HTERT RPE-1 (cell line): ENCODE measurements around the gene IPO13.

Experiments
- in situ Hi-C: fragments of 300-500 bp; cut with MboI; formaldehyde crosslinking; loops from 4 replicates; pipeline ENCODE4 v1.14.3; 2020; ENCODE audit warnings: low sequenced_read_pairs

IPO13 gene

DNA sequence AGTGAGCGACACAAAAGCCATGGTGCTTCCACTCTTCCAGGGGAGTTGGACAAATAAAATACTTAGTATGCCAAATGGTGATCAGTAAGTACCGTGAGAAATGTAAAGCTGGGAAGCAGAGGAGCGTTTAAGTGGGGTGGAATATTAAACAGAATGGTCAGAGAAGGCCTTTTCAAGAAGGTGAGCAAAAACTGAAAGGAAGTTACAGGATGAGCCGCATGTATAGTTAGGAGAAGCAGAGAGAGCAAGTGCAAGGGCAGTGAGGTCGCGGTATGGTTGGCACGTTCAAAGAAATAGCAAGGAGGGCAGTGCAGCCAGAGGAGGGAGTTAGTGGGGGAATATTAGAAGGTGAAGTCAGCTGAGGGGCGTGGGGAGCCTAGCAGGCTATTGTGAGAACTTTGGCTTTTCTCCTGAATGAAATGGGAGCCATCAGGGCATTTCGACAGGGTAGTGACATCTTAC is 27.3 kb downstream of the IPO13 start:
- in situ Hi-C loops = no loop called here

DNA sequence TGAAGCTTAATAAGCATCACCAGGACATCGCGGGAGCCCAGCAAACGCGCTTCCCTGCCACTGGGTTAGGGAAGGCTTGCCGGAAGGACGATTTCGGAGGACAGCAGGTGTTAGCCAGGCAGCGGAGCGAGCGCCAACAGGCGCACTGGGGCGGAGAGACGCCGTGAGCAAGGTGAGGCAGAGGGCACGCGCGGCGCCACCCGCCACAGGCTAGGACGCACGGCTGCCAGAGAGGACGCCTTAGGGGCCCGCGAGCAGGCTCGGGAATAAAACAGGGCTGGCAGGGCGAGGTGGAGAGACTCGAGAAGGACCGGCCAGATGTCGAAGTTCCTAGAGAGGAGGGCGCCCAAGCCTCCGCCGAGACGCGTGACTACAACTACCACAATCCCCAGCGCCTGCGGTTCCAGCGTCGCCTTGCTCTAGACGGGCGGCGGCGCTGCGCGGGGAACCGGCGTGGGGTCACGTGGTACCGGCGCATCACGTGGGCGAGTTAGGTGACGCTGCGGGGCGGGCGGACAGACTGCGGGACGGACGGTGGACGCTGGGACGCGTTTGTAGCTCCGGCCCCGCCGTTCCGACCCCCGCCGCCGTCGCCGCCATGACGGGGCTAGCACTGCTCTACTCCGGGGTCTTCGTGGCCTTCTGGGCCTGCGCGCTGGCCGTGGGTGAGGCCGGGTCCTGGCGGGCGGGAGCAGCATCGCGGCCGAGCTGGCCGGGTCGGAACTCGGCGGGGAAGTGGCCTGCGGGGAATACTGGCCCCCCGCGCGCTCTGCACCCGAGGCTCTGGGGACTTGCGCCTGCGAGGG is 27.9 kb downstream of the IPO13 start, which contains the start of gene ATP6V0B:
Gene ATP6V0B (plus strand): TSS at position 518 of the 806 bp plus-strand sequence. CDS start 81 bp downstream, at position 599.
- in situ Hi-C loops = no loop called here

DNA sequence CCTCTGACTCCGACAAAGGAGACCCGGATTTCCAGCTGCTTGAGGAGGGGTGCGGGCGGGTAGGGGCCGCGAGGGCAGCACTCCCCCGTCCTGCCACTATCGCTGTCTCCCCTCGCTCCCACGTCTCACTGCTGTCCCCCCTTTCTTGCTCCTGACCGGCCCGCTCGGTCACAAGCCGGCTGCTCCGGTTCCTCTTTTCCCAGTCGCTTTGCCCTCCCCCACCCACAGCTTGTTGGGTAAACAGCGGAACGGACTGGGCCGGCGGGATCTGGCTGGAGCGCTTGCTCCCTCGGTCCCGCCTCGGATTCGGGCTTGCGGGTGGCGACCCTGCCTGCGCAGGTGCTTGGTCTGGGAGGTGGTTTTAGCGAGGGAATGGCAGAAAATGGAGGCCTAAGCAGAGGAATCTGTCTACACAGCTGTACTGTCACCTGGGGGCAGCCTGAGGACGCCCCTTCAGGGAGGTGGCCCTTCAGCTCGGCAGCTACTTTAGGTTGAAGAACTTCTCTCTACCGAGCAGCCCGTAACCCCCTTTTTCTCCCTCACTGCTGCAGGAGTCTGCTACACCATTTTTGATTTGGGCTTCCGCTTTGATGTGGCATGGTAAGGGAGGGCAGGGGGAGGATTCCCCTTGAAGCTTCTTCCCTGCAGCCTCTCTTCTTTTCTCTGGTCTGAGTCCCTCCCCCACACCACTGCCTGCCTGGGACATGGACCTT is 28.7 kb downstream of the IPO13 start:
- in situ Hi-C loops = no loop called here

DNA sequence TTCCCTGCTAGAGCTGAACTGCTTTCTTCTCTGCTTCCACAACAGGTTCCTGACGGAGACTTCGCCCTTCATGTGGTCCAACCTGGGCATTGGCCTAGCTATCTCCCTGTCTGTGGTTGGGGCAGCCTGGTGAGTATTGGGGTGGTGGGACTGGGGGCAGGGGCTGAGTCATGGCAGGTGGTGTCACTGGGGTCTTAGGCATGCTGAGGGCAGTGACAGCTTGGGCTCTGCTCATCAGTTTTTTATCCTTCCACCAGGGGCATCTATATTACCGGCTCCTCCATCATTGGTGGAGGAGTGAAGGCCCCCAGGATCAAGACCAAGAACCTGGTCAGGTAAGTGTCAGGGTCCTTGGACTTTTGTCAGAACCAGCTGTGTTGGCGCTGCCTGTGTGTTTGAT is 29.3 kb downstream of the IPO13 start:
- in situ Hi-C loops = no loop called here

DNA sequence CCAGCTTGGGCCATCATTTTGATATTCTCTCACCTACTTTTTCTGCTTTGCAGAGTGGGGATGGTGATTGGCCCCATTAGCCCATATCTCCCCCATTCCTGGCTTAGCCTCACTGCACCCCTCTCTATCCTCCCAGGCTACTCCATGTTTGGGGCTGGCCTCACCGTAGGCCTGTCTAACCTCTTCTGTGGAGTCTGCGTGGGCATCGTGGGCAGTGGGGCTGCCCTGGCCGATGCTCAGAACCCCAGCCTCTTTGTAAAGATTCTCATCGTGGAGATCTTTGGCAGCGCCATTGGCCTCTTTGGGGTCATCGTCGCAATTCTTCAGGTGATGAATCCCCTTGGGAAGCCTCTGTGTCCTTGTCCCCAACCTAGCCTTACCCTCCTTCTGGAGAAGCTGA is 30.1 kb downstream of the IPO13 start:
- in situ Hi-C loops = no loop called here

DNA sequence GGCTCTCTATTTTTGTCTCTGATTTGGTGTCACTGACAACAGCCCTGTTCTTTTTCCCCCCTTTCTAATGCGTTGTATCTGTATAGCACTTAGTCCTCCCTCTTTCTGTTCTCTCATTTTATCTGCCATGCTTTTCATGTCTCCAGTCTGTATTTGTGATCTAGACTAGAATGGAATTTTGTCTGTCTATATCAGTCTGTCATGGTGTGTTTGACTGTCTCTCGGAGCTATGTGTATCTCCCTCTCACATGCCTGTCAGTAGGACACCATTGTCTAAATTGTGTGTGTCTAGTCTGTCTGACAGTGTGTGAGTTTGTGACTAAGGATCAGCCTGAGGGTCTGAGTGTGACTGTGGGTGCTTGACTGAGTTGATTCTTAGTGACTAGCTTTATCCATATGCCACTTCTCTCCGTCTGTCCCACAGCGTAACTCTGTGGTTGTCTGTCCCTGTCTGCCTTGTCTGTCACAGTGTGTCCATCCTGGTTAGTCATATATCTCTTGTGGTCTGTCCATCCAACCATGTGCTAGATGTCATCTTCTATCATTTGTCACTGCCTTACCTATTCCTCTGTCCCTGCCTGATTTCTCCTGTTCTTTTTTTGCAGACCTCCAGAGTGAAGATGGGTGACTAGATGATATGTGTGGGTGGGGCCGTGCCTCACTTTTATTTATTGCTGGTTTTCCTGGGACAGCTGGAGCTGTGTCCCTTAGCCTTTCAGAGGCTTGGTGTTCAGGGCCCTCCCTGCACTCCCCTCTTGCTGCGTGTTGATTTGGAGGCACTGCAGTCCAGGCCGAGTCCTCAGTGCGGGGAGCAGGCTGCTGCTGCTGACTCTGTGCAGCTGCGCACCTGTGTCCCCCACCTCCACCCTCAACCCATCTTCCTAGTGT is 30.9 kb downstream of the IPO13 start:
- in situ Hi-C loops = no loop called here

DNA sequence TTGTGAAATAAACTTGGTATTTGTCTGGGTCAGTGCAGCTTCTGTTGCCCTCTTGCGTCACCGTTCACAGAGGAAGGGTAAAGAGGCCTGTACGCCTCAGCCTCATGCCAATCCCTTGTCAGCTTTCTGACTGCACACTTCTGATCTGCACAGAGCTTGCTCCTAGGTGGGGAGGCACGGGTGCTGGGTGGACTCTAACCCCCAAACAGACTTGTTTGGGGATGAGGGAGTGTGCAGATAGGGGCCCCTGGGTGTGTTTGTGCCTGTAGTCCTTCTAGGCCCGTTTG is 31.5 kb downstream of the IPO13 start:
- in situ Hi-C loops = no loop called here

DNA sequence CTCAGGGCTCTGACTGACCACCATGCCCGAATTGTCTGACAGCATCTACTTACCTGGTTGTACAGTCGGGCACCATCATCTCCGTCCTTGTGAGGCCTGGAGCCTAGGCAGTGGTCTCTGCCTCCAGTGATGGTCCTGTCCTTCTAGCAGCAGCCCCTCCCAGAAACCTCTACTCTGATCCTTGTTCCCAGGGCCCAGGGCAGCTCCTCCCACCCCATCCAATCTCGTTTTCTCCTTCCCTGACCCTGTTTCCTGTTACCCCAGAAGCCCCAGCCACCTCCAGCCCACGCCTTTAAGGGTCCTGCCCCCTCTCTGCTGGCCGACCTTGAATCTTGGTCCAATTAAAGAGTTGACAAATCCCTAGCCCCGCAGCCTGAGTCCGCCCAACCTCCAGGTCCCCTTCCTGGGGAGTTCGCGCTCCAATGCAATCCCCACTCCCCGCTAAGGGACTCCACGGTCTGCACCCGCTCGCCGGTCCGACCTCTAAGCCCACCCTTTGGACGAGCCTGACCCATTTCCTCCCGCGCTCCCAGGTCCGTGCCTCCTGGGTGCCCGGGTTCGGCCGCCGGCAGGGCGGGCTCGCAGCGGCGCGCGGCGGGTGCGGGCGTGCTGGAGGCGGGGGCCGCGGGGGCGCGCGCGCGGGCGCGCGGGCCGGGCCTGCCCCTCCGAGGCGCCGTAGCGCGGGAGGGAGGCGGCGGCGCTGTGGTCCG is 32.0 kb downstream of the IPO13 start, which contains the start of gene B4GALT2:
Gene B4GALT2 (plus strand): TSS at position 660 of the 710 bp plus-strand sequence. CDS start 1,951 bp downstream, outside the sequence.
- in situ Hi-C loops = no loop called here

DNA sequence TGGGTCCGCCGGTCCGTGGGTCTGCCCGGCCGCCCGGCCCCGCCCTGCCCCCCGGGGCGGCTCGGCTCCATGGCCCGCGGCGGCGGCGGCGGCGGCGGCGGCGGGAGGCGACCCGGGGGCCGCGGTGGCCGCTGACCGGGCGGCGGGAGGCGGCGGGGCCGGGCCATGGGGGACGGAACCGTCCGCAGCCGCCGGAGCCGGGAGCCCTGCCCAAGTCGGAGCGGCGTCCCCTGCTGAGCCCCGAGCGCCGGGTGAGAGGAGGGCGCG is 32.4 kb downstream of the IPO13 start:
- in situ Hi-C loops = no loop called here

DNA sequence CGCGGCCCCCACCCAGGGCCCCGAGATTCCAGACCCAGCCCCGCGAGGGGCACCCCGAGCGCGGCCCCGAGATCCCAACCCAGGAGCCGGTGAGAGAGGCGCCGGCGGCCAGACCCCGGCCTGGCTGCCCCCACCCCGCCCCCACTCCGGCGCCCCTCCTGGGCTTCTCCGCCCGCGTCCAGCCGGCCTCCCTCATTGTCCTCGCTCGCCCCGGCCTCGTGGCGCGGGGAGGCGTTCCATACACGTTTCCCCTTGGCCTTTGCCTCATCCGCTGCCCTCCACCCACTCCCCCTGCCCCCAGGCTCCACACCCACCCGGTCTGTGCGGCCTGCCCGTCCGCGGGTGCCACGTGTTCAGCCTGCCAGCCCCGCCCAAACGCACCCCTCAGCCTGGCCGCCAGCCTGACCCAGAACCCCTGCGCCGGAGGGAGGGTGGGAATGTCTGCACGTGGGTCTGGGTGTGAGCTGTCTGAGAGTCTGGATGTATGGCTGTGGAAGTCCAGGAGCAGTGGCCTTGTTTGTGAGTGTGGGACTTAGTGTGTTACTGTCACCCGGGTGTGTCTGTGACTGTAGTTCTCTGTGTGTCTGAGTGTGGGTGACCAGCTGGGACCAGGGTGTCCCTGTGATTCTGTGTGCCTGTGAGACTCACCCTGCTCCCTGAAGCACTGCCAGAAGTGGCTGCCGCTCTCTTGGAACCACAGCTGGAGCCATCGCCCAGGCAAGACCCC is 32.9 kb downstream of the IPO13 start:
- in situ Hi-C loops = no loop called here

DNA sequence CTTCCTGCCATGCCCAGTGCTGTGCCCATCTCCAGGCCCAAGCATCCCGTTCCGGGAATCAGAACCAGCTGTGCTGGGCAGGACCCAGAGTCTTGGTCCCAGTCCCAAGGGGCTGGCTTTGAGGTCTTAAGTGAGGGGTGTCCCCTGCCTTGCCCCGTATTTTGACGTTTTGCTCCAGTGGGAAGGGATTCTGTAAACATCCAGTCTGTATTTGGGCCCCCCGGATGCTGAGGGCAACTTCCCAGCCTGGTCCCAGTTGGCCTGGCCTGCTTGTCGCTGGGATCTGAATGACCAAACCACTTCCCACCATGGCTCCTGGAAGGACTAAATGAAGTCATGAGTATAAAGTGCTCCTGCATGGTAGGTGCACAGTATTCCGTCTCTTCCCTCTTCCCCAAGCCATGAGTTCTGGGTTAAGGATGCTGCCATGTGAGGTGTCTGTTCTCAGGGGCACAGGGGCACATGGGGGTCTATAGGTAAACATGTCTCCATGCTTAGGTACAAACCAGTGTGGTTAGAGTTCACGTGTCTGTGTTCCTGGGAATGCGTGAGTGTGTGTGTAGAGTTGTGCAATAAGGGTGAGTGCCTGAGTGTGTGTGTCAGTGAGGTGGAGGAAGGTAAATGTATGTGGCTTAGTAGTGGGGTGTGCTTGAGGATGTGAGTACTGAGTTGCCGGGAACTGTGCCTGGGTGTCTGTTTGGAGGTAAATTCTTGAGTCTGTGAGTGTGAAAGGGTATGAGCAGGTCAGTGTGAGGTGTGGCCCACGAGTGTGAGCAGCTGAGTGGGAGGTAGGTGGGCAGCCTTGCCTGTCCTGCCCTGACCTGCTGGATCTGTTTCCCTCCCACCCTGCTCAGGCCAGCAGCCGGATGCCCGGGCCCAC is 33.7 kb downstream of the IPO13 start:
- in situ Hi-C loops = no loop called here

DNA sequence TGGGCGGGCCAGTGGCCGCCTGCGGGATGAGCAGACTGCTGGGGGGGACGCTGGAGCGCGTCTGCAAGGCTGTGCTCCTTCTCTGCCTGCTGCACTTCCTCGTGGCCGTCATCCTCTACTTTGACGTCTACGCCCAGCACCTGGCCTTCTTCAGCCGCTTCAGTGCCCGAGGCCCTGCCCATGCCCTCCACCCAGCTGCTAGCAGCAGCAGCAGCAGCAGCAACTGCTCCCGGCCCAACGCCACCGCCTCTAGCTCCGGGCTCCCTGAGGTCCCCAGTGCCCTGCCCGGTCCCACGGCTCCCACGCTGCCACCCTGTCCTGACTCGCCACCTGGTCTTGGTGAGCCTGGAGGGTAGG is 34.4 kb downstream of the IPO13 start:
- in situ Hi-C loops = no loop called here

DNA sequence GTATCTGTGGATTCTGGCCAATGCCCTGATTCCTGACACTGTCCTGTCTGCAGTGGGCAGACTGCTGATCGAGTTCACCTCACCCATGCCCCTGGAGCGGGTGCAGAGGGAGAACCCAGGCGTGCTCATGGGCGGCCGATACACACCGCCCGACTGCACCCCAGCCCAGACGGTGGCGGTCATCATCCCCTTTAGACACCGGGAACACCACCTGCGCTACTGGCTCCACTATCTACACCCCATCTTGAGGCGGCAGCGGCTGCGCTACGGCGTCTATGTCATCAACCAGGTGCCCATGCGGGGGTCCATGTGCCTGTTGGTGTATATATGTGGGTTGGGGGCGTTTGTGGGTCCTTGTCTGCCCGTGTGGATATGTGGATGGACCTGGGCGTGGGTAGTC is 34.9 kb downstream of the IPO13 start:
- in situ Hi-C loops = no loop called here

DNA sequence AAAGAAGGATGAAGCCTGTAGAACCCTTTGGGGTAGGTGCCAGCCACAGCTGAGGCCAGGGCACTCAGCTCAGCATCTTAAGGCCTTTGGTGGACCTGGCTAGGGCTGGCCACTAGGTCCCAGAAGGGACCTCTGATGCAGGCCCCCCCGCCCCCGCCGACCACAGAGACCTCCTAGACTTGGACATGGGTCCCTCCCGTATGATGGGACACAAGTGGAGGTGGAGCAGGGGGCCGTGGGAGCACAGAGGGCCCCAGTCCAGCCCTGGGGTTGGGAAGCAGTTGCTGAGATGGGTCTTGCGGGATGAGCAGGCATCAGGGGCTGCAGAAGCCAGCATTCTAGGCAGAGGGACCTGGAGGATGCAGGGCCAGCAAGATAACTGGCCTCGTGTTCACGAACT is 35.5 kb downstream of the IPO13 start:
- in situ Hi-C loops = no loop called here

DNA sequence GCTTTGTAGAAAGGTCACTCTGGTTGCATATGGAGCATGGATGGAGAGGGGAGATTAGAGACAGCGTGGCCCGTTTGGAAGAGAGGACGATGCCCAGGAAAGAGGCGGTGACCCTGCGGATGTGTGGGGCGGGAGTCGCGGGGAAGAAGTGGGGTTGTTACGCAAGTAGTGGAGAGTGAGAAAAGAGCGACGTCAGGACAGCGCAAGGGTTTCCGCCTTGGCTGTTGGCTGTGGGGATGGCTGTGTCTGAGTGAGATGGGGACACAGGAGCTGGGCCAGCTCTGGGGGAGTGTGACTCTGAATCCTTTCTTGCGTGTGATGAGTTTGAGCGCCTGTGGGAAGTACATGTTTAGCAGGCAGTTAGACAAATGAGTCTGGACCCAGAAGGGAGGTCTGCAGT is 36.1 kb downstream of the IPO13 start:
- in situ Hi-C loops = no loop called here

DNA sequence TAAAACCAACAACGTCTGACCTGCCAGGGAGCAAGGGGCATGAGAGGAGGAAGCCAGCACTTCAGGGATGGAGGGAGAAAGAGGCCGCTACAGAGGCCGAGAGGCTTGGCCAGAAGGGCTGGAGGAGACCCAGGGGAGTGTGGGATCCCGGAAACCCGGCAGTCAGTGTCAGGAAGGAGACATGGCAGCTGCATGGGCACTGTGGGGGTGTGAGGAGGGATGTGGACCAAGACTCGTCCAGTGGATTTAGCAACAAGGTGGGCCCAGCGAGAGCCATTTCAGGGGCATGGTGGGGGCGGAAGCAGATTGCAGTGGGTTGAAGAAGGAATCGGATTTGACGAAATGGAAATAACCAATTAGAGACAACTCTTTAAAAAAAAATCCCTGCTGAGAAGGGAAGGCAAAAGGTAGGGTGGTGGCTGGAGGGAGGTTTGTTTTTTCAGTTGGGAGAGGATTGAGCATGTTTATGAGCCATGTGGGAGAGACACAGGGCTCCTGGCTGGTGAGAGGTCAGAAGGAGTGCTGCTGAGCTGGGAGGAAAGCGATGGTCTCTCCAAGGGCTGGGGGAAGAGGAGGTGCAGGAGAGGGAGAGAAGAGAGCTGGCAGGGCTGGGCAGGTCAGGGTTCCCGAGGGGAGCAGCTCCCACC is 36.6 kb downstream of the IPO13 start:
- in situ Hi-C loops = no loop called here

DNA sequence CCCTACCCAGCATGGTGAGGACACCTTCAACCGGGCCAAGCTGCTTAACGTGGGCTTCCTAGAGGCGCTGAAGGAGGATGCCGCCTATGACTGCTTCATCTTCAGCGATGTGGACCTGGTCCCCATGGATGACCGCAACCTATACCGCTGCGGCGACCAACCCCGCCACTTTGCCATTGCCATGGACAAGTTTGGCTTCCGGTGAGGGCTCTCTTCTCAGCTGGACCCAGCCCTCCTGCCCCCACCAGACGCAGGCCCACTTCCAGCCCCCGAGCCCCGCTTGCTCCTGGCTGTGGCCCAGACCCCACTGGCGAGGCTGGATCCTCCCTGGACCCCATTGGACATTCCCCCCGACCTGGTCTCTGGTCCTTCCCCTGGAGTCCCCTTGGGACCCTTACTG is 38.1 kb downstream of the IPO13 start:
- in situ Hi-C loops = no loop called here

DNA sequence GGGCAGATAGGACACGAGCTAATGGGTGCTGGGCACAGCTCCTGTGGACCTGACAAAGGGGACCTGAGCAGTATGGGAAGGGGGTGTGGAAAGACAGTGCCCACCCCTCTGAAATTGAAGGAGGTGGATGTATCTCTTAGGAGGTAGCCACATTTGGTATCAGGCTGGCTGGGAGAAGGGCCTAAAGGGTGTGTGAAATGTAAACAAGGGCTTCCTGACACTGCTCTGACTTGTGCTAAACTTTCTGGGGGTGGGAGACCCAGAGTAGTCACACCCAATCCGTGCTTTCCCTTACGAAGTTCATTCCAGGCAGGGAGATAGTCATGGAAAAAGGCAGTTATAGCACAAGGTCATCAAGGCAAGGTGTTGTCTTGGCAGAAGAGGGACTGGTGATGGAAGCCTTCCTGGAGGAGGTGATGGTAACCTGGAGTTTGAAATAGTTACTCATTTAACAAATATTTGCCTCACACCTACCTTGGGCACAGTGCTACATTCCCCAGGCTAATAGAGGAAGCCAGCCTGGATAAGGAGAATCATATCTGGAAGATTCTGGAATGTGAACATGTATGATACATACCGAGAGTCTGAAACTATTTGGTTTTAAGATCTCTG is 39.3 kb downstream of the IPO13 start:
- in situ Hi-C loops = no loop called here

DNA sequence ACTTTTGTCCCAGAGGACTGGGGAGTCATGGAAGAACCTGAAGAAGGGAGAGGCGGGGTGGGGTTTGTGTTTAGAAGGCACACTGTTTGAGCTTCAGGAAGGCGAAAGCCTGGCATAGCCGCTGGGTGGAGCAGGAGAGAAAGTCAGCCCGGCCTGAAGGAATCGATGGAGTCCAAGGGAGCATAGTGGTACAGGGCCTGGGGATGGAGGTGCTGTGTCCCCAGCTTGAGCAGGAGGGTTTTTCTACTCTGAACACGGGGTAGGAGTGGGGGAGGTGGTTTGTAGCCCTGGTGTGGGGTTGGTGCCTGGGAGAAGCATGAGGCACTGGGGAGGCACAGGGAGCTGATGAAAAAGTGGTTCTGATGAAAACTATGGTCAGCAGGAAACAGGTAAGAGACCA is 40.0 kb downstream of the IPO13 start:
- in situ Hi-C loops = no loop called here
